A549 (cell line): ENCODE data around the gene LRIG1.

Source experiments
- BCL3 ChIP-seq: fragments of >200 bp; sonication (Bioruptor Twin); formaldehyde crosslinking; IDR thresholded peaks from 3 replicates; pipeline ENCODE4 v1.6.1; 2016
- CTCF ChIP-seq: fragments of >200 bp; sonication (Bioruptor Twin); formaldehyde crosslinking; IDR thresholded peaks from 3 replicates; pipeline ENCODE4 v1.5.1; 2016
- E2F6 ChIP-seq: IDR thresholded peaks from 2 replicates; pipeline ENCODE4 v1.6.1; 2012; ENCODE audit warnings: low read depth, borderline replicate concordance
- ELK1 ChIP-seq: fragments of 150-350 bp; IDR thresholded peaks from 2 replicates; pipeline ENCODE4 v1.6.1; 2014; ENCODE audit warnings: low read depth, mild to moderate bottlenecking, low read length
- POLR2AphosphoS2 ChIP-seq: conservative IDR thresholded peaks from 2 replicates; pipeline ENCODE4 v1.6.1; 2012; ENCODE audit warnings: low read length, improper control_type of control experiment, inconsistent platforms
- REST ChIP-seq: fragments of 200-600 bp; sonication (generic); IDR thresholded peaks from 2 replicates; pipeline ENCODE4 v1.6.1; 2016; ENCODE audit warnings: antibody characterized with exemption, mild to moderate bottlenecking, moderate library complexity

- no peak for TF ChIP-seq POLR2AphosphoS2
- TF ChIP-seq CTCF: no peak
- no peak for TF ChIP-seq BCL3
- TF ChIP-seq REST: no peak
- TF ChIP-seq ELK1: no peak
- no peak for TF ChIP-seq E2F6
These were observed 10.6 kb downstream of the LRIG1 start for GRCh38 chr3:66490214-66490613.
